Gastrocnemius medialis (tissue), 4 donors: Measurements from ENCODE around the gene ANKRD33. TPM values are rescaled to one million over a fixed set of nuclear protein-coding genes. Genes with fewer than 3 reads are reported as not detected.
"Not testable (repeated sequence)": the region's sequence is repeated elsewhere in the genome, so short reads cannot be mapped to it uniquely, and the experiment has no call there.

ENCODE experiments used
- ATAC-seq, 2 donors: fragments of 150-250 bp; one replicate each; pipeline ENCODE4 v1.9.1; 2016
- DNase-seq, 2 donors: peaks; one replicate each; pipeline ENCODE4 v3.0.0-alpha.2; 2019
- H3K27ac ChIP-seq, 4 donors: fragments of 200-600 bp; sonication (generic); 1 replicate in 1 of 4; 2 replicates in 3 of 4; pipeline ENCODE4 v1.5.1; 2016 to 2018; ENCODE audit warnings: mild to moderate bottlenecking in 2 of 4, moderate library complexity in 1 of 4
- H3K27me3 ChIP-seq, 3 donors: fragments of 200-600 bp; sonication (generic) in 2 of 3; 1 replicate in 1 of 3; 2 replicates in 2 of 3; pipeline versions ENCODE4 v1.5.1 to v1.6.0; 2016 to 2019; ENCODE audit warnings: mild to moderate bottlenecking in 1 of 3, moderate library complexity in 1 of 3
- H3K36me3 ChIP-seq, 2 donors: fragments of 200-600 bp; sonication (generic) in 1 of 2; one replicate each; pipeline ENCODE4 v1.5.1; 2017 to 2018
- H3K4me1 ChIP-seq, 2 donors: fragments of 200-600 bp; sonication (generic) in 1 of 2; one replicate each; pipeline ENCODE4 v1.5.1; 2016 to 2017; ENCODE audit warnings: mild to moderate bottlenecking in 2 of 2
- H3K4me3 ChIP-seq, 4 donors: fragments of 200-600 bp; sonication (generic) in 3 of 4; 1 replicate in 1 of 4; 2 replicates in 3 of 4; pipeline ENCODE4 v1.5.1; 2016 to 2019; ENCODE audit warnings: mild to moderate bottlenecking in 2 of 4
- H3K9me3 ChIP-seq, 3 donors: fragments of 200-600 bp; sonication (generic) in 2 of 3; 1 replicate in 1 of 3; 2 replicates in 2 of 3; pipeline ENCODE4 v1.5.1; 2016 to 2019
- CTCF ChIP-seq, 5 experiments: fragments of 450-650 bp in 3 of 5; fragments of 200-600 bp in 2 of 5; sonication (generic) in 2 of 5; IDR thresholded peaks in 4 of 5; conservative IDR thresholded peaks in 1 of 5; 1 replicate in 4 of 5; 2 replicates in 1 of 5; pipeline ENCODE4 v1.5.1; 2016 to 2019; ENCODE audit warnings: antibody characterized with exemption in 5 of 5, mild to moderate bottlenecking in 3 of 5, moderate library complexity in 3 of 5
- POLR2A ChIP-seq, 2 donors: fragments of 450-650 bp; IDR thresholded peaks; one replicate each; pipeline ENCODE4 v1.6.1; 2017; ENCODE audit warnings: antibody characterized with exemption in 2 of 2, mild to moderate bottlenecking in 2 of 2, moderate library complexity in 2 of 2
- in situ Hi-C, 4 donors: fragments of 200-750 bp; cut with MboI; loops; one replicate each; pipeline versions ENCODE4 v1.15.0 to v1.8.0; 2017; ENCODE audit warnings: low sequenced_read_pairs in 4 of 4
- intact Hi-C: fragments of 100-400 bp; cut with DNase I; formaldehyde crosslinking; loops from one replicate; pipeline ENCODE4 v1.15.1; 2023; ENCODE audit warnings: low total_unique reads
- total RNA-seq, 4 donors: library from RNA; depleted of rRNA; stranded (reverse); fragments of >200 nt; gene quantifications; one replicate each; pipeline versions ENCODE4 v1.1.0 to v1.2.3, GENCODE V29; 2016

ANKRD33 gene
- total RNA-seq, 4 donors from 2014 or later, result not detected

- intact Hi-C loops (no loop called here), in situ Hi-C loops (no loop called here)
- Histone ChIP-seq H3K4me3 (no peak overlapping the region), H3K9me3 (no peaks in the 10 kb centered on the region), H3K36me3 (no peaks in the 10 kb centered on the region), H3K27me3 (peaks cover 0 to 6% (median 5%) of the 10 kb centered on the region in 3 donors), H3K4me1 (peaks cover 8 to 11% of the 10 kb centered on the region in 2 donors), H3K27ac (no peak overlapping the region)
- TF ChIP-seq POLR2A (IDR thresholded peaks at IDR 0.05), result no peak
- TF ChIP-seq CTCF (IDR thresholded peaks at IDR 0.05 in 4 of 5, conservative IDR thresholded peaks at IDR 0.05 in 1 of 5), result no peak
- ATAC-seq (no peak), DNase-seq (no peak)
Observed at GRCh38 chr12:51883295-51883694, 4.6 kb upstream of the ANKRD33 start.

GRCh38 chr12:51883998-51884675 is 3.8 kb upstream of the ANKRD33 start:
- Histone ChIP-seq H3K4me1 (peaks cover 8 to 11% of the 10 kb centered on the region in 2 donors), H3K36me3 (no peaks in the 10 kb centered on the region), H3K9me3 (no peaks in the 10 kb centered on the region), H3K27ac (no peak overlapping the region), H3K27me3 (peaks cover 0 to 6% (median 5%) of the 10 kb centered on the region in 3 donors), H3K4me3 (no peak overlapping the region)
- TF ChIP-seq CTCF (IDR thresholded peaks at IDR 0.05 in 4 of 5, conservative IDR thresholded peaks at IDR 0.05 in 1 of 5) (no peak), POLR2A (IDR thresholded peaks at IDR 0.05) (no peak)
- DNase-seq (no peak), ATAC-seq (no peak)
- intact Hi-C loops, result no loop called here
- in situ Hi-C loops, result no loop called here

GRCh38 chr12:51884676-51885229 is 3.1 kb upstream of the ANKRD33 start:
- in situ Hi-C loops (no loop called here), intact Hi-C loops (no loop called here)
- Histone ChIP-seq H3K27me3 (peaks cover 0 to 6% (median 5%) of the 10 kb centered on the region in 3 donors), H3K36me3 (no peaks in the 10 kb centered on the region), H3K27ac (peak overlapping the region in 2 of 4 donors; percentile 72 to 77), H3K4me3 (no peak overlapping the region), H3K4me1 (peaks cover 8 to 11% of the 10 kb centered on the region in 2 donors), H3K9me3 (no peaks in the 10 kb centered on the region)
- TF ChIP-seq POLR2A (IDR thresholded peaks at IDR 0.05) (no peak), CTCF (IDR thresholded peaks at IDR 0.05 in 4 of 5, conservative IDR thresholded peaks at IDR 0.05 in 1 of 5) (no peak)
- no peak for ATAC-seq
- no peak for DNase-seq

GRCh38 chr12:51885294-51886020 is 2.4 kb upstream of the ANKRD33 start:
- intact Hi-C loops, H3K4me3 ChIP-seq, in situ Hi-C loops, H3K36me3 ChIP-seq, ATAC-seq, DNase-seq, H3K9me3 ChIP-seq, H3K27me3 ChIP-seq: not testable (repeated sequence)
- Histone ChIP-seq H3K4me1 (peaks cover 8 to 11% of the 10 kb centered on the region in 2 donors), H3K27ac (peak overlapping the region; percentile 66 to 77 (median 73))
